ENCODE data around the gene ICAM5.
A peak's percentile ranks its signal among the peaks of the same experiment; 100 is the strongest.
"Not testable (repeated sequence)": the region's sequence is repeated elsewhere in the genome, so short reads cannot be mapped to it uniquely, and the experiment has no call there.

Gene ICAM5

GRCh38 chr19:10270180-10270615 is 19.6 kb upstream of the ICAM5 start:
- peak in 1 of 2 donors; percentile 20 for DNase-seq (ENCODE audit: low read depth in 1 of 2, low spot score in 1 of 2)

DNA sequence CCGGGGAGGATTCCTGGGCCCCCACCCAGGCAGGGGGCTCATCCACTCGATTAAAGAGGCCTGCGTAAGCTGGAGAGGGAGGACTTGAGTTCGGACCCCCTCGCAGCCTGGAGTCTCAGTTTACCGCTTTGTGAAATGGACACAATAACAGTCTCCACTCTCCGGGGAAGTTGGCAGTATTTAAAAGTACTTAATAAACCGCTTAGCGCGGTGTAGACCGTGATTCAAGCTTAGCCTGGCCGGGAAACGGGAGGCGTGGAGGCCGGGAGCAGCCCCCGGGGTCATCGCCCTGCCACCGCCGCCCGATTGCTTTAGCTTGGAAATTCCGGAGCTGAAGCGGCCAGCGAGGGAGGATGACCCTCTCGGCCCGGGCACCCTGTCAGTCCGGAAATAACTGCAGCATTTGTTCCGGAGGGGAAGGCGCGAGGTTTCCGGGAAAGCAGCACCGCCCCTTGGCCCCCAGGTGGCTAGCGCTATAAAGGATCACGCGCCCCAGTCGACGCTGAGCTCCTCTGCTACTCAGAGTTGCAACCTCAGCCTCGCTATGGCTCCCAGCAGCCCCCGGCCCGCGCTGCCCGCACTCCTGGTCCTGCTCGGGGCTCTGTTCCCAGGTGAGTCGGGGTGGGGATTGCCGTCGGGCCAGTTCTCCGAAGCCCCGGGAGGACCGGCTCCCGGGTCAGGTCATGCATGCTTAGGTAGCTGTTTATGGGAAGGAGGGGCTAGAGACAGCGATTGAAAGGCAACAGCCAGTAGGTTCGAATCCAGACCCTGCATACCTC is 18.9 kb upstream of the ICAM5 start, which contains the start of gene ICAM1:
Gene ICAM1 (plus strand): TSS at position 505 of the 779 bp plus-strand sequence. CDS start 40 bp downstream, at position 545.
- DNase-seq (ENCODE audit: low read depth in 1 of 2, low spot score in 1 of 2), result peak in 1 of 2 donors; percentile 53

GRCh38 chr19:10271543-10272086 is 18.1 kb upstream of the ICAM5 start:
- no peak for DNase-seq (ENCODE audit: low read depth in 1 of 2, low spot score in 1 of 2)

GRCh38 chr19:10274589-10274988 is 15.2 kb upstream of the ICAM5 start:
- DNase-seq (ENCODE audit: low read depth in 1 of 2, low spot score in 1 of 2), result no peak

DNA sequence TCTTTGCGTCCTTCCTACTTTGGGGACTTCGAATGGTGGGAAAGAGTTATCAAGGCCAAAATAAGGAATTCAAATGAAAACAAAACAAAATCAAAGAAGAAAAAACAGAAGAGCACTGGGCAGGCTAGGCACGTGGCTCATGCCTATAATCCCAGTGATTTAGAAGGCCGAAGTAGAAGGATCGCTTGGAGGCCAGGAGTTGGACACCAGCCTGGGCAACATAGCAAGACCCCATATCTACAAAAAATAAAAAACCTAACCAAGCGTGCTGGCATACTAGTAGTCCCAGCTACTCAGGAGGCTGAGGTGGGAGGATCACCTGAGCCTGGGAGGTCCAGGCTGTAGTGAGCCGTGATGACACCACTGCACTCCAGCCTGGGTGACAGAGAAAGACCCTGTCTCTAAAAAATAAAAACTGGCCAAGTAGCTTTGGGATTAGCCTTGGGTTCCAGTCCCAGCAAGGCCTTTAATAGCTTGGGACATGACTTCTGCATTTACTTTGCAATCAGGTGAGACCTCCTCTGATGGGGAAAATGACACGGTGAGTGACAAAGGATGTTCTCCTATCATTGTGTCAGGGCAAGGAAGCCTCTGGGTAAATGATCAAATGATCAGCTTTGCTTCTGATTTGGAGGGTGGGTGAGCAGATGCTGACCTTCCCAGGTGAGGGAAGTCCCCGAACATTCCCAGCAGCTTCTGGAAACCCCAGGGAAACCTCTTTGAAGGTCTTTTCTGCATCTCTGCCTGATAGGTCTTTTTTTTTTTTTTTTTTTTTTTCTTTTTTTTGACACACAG is 11.8 kb upstream of the ICAM5 start:
- DNase-seq (ENCODE audit: low read depth in 1 of 2, low spot score in 1 of 2), result no peak

DNA sequence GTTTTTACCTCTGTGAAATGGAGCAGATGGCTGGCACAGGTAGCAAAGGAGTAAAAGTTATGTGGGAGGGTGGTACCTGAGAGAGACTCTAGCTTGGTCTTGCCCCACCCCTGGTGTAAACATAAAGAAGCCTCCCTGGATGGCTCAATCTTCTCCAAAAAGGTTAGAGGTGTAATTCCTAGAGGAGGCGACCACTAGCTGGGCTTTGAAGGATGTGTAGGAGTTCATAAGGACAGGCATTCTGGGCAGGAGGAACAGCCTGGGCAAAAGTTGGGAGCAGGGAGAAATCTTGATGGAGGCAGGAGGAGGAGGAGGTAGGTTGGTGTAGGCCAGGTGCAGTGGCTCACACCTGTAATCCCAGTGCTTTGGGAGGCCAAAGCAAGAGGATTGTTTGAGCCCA is 10.8 kb upstream of the ICAM5 start:
- DNase-seq (ENCODE audit: low read depth in 1 of 2, low spot score in 1 of 2), result no peak

DNA sequence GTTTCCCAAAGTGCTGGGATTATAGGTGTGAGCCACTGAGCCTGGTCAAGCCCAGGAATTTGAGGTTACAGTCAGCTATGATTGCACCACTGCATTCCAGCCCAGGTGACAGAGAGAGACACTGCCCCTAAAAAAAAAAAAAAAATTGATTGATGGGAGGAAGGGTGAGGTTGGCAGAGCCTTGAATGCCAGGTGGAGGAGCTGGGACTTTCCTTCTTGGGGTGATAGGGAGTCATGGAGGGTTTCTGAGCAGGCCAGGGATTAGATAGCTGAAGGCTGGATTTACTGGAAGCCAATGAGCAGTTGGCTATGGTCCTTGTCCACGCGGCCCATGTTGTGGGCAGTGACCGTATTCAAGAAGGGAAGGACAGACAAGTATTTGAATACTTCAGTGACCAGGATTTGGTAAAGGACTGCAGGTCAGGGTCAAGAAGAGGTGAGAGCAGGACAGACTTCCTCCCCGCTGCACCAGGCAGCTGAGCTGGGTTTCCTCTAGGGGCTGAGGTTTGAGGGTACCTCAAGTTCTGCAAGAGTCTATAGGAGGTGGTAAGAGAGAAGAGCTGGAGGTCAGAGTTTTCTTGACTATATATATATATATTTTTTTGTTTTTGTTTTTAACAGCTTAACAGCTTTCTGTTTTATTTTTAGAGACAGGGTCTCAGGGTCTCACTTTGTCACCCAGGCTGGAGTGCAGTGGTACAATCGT is 9.9 kb upstream of the ICAM5 start:
- DNase-seq (ENCODE audit: low read depth in 1 of 2, low spot score in 1 of 2), result no peak

GRCh38 chr19:10282043-10282442 is 7.7 kb upstream of the ICAM5 start:
- not testable (repeated sequence) for DNase-seq (ENCODE audit: low read depth in 1 of 2, low spot score in 1 of 2)

GRCh38 chr19:10283301-10284064 is 6.3 kb upstream of the ICAM5 start:
- DNase-seq (ENCODE audit: low read depth in 1 of 2, low spot score in 1 of 2), result no peak

- DNase-seq (ENCODE audit: low read depth in 1 of 2, low spot score in 1 of 2), result no peak
Measured at GRCh38 chr19:10284065-10284959, 5.4 kb upstream of the ICAM5 start.

DNA sequence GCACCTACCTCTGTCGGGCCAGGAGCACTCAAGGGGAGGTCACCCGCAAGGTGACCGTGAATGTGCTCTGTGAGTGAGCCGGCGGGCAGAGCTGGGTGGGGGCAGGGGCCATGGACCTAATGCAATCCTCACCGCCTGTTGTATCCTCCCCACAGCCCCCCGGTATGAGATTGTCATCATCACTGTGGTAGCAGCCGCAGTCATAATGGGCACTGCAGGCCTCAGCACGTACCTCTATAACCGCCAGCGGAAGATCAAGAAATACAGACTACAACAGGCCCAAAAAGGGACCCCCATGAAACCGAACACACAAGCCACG is 4.8 kb upstream of the ICAM5 start:
- no peak for DNase-seq (ENCODE audit: low read depth in 1 of 2, low spot score in 1 of 2)

DNA sequence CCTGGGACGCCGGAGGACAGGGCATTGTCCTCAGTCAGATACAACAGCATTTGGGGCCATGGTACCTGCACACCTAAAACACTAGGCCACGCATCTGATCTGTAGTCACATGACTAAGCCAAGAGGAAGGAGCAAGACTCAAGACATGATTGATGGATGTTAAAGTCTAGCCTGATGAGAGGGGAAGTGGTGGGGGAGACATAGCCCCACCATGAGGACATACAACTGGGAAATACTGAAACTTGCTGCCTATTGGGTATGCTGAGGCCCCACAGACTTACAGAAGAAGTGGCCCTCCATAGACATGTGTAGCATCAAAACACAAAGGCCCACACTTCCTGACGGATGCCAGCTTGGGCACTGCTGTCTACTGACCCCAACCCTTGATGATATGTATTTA is 4.4 kb upstream of the ICAM5 start:
- DNase-seq (ENCODE audit: low read depth in 1 of 2, low spot score in 1 of 2), result no peak

GRCh38 chr19:10286803-10287737 is 2.7 kb upstream of the ICAM5 start, which contains the start of gene ICAM4:
ICAM4 (plus strand) TSS chr19:10286955; CDS start chr19:10287013, 58 bp downstream.
- DNase-seq (ENCODE audit: low read depth in 1 of 2, low spot score in 1 of 2), result no peak

DNA sequence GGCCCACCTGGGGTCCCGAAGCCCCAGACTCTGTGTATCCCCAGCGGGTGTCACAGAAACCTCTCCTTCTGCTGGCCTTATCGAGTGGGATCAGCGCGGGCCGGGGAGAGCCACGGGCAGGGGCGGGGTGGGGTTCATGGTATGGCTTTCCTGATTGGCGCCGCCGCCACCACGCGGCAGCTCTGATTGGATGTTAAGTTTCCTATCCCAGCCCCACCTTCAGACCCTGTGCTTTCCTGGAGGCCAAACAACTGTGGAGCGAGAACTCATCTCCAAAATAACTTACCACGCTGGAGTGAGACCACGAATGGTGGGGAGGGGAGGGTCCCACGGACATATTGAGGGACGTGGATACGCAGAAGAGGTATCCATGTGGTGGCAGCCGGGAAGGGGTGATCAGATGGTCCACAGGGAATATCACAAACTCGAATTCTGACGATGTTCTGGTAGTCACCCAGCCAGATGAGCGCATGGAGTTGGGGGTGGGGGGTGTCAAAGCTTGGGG is 1.0 kb upstream of the ICAM5 start:
- no peak for DNase-seq (ENCODE audit: low read depth in 1 of 2, low spot score in 1 of 2)

- peak; percentile 23 to 56 for DNase-seq (ENCODE audit: low read depth in 1 of 2, low spot score in 1 of 2)
Measured at GRCh38 chr19:10289167-10289835, 451 bp upstream of the ICAM5 start.

GRCh38 chr19:10290357-10290875 is 664 bp downstream of the ICAM5 start:
- DNase-seq (ENCODE audit: low read depth in 1 of 2, low spot score in 1 of 2), result no peak

DNA sequence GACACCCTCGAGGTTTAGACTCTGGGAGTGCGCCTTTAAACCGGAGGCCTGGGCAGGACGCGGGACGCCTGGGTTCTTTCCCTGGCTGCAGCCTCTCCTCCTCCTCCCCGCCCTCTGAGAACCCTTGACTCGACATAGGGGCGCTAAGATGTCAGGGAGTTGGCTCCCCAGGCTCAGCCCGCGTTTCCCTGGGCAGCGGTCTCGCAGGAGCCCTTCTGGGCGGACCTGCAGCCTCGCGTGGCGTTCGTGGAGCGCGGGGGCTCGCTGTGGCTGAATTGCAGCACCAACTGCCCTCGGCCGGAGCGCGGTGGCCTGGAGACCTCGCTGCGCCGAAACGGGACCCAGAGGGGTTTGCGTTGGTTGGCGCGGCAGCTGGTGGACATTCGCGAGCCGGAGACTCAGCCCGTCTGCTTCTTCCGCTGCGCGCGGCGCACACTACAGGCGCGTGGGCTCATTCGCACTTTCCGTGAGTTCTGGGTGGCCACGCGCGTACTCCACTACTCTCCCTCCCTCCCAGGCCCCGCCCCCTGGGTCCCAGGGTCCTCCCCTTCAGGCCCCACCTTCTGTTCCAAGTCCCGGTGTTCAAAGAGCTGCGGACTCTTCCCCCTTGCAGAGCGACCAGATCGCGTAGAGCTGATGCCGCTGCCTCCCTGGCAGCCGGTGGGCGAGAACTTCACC is 1.3 kb downstream of the ICAM5 start:
- no peak for DNase-seq (ENCODE audit: low read depth in 1 of 2, low spot score in 1 of 2)

Data from stimulated activated CD4-positive, alpha-beta T cell treated with anti-CD3 and anti-CD28 coated beads, Interleukin-15, amount 100 ng/mL, for 1 hour (primary cell).